Ishikawa (cell line): ENCODE results near the gene SPATA32.

ENCODE experiments used
- CEBPB ChIP-seq: IDR thresholded peaks from 2 replicates; pipeline ENCODE4 v1.6.1; 2012
- CREB1 ChIP-seq: IDR thresholded peaks from 2 replicates; pipeline ENCODE4 v1.6.1; 2012; ENCODE audit warnings: low read depth
- EGR1 ChIP-seq: IDR thresholded peaks from 2 replicates; pipeline ENCODE4 v1.6.1; 2012
- EP300 ChIP-seq: IDR thresholded peaks from 2 replicates; pipeline ENCODE4 v1.6.1; 2012; ENCODE audit warnings: borderline replicate concordance
- FOXM1 ChIP-seq: IDR thresholded peaks from 2 replicates; pipeline ENCODE4 v1.6.1; 2012; ENCODE audit warnings: low read depth, borderline replicate concordance
- NFIC ChIP-seq: IDR thresholded peaks from 2 replicates; pipeline ENCODE4 v1.6.1; 2012
- RAD21 ChIP-seq: IDR thresholded peaks from 2 replicates; pipeline ENCODE4 v1.6.1; 2012; ENCODE audit warnings: low read depth
- TAF1 ChIP-seq: IDR thresholded peaks from 2 replicates; pipeline ENCODE4 v1.6.1; 2012; ENCODE audit warnings: low read depth, mild to moderate bottlenecking
- TCF12 ChIP-seq: IDR thresholded peaks from 2 replicates; pipeline ENCODE4 v1.6.1; 2012; ENCODE audit warnings: low read depth
- TEAD4 ChIP-seq: IDR thresholded peaks from 2 replicates; pipeline ENCODE4 v1.6.1; 2012
- YY1 ChIP-seq: IDR thresholded peaks from 2 replicates; pipeline ENCODE4 v1.6.1; 2012; ENCODE audit warnings: low read depth
- ZBTB7A ChIP-seq: IDR thresholded peaks from 2 replicates; pipeline ENCODE4 v1.6.1; 2012; ENCODE audit warnings: low read depth
- TF ChIP-seq, protein P1 (sequence below): IDR thresholded peaks from 2 replicates; pipeline ENCODE4 v1.6.1; 2012
- TF ChIP-seq, protein P2 (sequence below): IDR thresholded peaks from 2 replicates; pipeline ENCODE4 v1.6.1; 2012
- TF ChIP-seq, protein P3 (sequence below): IDR thresholded peaks from 2 replicates; pipeline ENCODE4 v1.6.1; 2012; ENCODE audit warnings: low read depth, mild to moderate bottlenecking

The SPATA32 gene

DNA sequence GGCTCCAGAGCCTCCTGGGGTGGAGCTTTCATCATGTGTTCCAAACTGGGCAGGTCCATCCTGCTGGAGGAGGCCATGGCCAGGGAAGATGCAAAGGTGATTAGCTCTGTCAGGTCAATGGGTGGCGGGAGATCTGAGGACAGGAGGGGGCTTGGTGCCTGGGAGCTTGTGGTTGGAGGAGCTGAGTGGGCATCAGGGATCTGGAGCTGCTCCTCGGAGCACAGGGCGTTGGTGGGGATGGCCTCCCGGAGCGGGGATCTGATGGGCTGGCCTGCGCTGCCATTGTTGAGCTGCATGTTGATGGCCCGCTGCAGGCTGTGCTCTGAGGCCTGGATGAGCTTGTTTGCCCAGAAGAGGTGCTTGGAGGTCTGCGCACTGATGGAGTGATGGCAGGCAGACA is 6.5 kb downstream of the SPATA32 start:
- no peak for TF ChIP-seq TAF1

DNA sequence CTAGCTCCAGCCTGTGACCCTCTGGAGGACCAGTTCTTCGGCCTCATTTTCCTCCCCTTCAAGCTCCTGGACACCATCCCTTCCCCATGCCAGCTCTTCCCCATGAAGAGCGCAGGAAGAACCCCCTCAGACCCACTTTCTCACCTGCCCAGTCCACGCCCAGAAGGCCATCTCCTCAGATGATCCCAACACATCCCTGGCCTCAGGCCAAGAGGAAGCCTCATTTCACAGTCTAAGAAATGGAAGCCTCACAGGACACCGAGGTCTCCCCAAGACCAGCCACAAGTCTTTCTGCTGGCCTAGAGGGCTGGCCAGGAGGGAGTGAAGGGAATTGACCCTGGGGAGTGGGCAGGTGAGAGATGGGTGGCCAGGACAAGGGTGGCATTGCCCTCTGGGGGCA is 8.0 kb downstream of the SPATA32 start:
- TF ChIP-seq FOXM1 (no peak), CREB1 (no peak), TEAD4 (no peak), EGR1 (no peak), NFIC (no peak), TAF1 (no peak)
- TF ChIP-seq, protein P1, sequence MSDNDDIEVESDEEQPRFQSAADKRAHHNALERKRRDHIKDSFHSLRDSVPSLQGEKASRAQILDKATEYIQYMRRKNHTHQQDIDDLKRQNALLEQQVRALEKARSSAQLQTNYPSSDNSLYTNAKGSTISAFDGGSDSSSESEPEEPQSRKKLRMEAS: no peak

DNA sequence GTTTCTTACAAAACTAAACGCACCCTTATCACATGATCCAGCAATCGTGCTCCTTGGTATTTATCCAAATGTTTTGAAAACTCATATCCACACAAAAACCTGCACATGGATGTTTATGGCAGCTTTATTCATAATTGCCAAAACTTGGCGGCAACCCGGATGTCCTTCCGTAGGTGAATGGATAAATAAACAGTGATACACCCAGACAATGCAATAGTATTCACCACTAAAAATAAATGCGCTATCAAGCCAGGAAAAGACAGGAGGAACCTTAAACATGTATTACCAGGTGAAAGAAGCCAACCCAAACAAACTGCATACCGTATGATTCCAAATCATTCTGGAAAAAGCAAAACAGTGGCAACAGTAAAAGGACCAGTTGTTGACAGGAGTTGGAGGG is 10.0 kb downstream of the SPATA32 start:
- TF ChIP-seq TEAD4 (no peak), ZBTB7A (no peak), FOXM1 (no peak), RAD21 (no peak), NFIC (no peak), TAF1 (no peak), EGR1 (no peak), CREB1 (no peak), EP300 (no peak), CEBPB (no peak), TCF12 (no peak), YY1 (no peak)
- TF ChIP-seq, protein P2, sequence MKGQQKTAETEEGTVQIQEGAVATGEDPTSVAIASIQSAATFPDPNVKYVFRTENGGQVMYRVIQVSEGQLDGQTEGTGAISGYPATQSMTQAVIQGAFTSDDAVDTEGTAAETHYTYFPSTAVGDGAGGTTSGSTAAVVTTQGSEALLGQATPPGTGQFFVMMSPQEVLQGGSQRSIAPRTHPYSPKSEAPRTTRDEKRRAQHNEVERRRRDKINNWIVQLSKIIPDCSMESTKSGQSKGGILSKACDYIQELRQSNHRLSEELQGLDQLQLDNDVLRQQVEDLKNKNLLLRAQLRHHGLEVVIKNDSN: no peak
- TF ChIP-seq, protein P3, sequence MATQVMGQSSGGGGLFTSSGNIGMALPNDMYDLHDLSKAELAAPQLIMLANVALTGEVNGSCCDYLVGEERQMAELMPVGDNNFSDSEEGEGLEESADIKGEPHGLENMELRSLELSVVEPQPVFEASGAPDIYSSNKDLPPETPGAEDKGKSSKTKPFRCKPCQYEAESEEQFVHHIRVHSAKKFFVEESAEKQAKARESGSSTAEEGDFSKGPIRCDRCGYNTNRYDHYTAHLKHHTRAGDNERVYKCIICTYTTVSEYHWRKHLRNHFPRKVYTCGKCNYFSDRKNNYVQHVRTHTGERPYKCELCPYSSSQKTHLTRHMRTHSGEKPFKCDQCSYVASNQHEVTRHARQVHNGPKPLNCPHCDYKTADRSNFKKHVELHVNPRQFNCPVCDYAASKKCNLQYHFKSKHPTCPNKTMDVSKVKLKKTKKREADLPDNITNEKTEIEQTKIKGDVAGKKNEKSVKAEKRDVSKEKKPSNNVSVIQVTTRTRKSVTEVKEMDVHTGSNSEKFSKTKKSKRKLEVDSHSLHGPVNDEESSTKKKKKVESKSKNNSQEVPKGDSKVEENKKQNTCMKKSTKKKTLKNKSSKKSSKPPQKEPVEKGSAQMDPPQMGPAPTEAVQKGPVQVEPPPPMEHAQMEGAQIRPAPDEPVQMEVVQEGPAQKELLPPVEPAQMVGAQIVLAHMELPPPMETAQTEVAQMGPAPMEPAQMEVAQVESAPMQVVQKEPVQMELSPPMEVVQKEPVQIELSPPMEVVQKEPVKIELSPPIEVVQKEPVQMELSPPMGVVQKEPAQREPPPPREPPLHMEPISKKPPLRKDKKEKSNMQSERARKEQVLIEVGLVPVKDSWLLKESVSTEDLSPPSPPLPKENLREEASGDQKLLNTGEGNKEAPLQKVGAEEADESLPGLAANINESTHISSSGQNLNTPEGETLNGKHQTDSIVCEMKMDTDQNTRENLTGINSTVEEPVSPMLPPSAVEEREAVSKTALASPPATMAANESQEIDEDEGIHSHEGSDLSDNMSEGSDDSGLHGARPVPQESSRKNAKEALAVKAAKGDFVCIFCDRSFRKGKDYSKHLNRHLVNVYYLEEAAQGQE: no peak
- TF ChIP-seq, protein P1: no peak

DNA sequence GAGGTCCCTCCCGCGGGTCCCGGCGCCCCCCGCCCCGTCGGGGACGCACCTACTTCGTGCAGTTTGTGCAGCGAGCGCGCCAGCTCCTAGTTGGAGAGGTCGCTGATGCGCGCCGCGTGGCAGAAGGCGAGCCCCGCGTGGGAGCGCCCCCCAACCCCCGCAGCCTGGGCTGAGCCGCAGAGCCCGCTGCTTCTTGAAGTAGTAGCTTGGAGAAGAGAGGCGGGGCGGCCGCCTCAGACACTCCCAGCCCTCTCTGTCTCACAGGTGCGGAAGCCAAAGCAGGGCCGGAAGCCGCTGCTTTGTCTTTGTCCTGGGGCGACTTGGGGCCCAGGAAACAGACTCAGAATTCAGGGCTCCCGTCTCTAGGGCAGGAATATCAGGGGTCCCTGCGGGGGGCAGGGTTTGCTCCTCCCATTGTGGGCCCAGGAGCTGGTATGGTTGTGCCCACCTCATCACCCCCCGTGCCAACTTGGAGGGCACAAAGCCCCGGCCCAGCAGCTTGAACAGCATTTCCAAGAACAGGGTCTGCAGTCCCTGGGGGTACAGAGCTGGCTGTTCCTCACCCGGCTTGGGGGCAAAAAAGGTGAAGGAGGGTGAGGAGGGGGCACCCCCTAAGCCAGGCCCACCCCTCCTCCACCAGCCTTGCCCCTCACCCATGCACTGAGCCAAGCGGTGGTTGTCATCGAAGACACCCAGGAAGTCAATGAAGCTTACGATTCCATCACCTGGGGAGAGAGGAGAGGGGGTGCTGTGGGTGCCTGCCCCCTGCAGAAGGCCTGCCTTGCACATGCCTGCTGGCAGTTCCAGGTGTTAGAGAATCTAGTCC is 13.5 kb downstream of the SPATA32 start:
- no peak; the same call in 1 of the 2 replicates for TF ChIP-seq TCF12
- peak; percentile 84 for TF ChIP-seq ZBTB7A
- TF ChIP-seq FOXM1: no peak
- peak; percentile 28; the same call in 1 of the 2 replicates for TF ChIP-seq EGR1
- no peak for TF ChIP-seq YY1
- TF ChIP-seq EP300: no peak
- no peak for TF ChIP-seq CREB1
- no peak for TF ChIP-seq TEAD4
- no peak for TF ChIP-seq NFIC
- TF ChIP-seq CEBPB: no peak
- peak; percentile 31; the same call in 1 of the 2 replicates for TF ChIP-seq TAF1
- no peak for TF ChIP-seq RAD21
- TF ChIP-seq, protein P3: no peak
- TF ChIP-seq, protein P2: no peak
- TF ChIP-seq, protein P1: 0 out of 2 replicates have a peak, but pooled peaks have one; percentile 35

DNA sequence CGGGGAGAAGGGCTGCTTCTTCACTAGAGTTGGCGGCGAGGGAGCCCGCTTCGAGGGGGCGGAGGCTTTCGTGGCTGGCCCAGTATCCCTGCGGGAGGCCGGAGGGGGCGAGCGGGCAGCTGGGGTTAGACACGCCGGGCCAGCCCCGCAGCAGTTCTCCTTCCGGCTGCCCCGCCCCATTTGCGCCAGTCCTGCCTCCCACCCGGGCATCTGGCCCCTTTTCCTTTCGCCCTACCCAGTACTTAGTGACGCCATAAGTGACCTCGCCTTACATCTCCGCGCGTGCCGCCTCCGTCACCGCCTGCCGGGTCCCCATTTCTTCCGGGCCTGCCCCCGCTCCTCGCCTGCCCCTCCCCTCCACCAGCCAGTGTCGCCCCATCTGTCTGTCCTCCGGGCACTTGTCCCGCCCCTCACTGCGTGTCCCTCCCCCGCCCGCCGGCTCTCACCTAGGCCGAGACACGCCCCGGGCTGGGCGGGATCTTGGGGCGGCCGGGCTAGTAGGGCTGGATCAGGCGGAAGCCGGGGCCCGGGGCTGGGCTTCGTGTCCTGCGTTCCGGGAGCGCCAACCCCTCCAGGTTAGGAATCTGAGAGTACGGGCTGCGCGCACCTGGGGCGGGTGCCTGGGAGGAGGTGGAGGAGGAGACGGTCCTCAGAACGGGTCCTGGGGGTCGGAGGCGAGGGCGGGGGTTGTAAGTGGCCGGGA is 14.3 kb downstream of the SPATA32 start:
- TF ChIP-seq, protein P2: peak; percentile 61
- TF ChIP-seq YY1 (no peak; the same call in 1 of the 2 replicates), EGR1 (peak; percentile 62; the same call in 1 of the 2 replicates), RAD21 (no peak), FOXM1 (no peak), TCF12 (no peak; the same call in 1 of the 2 replicates), TAF1 (peak; percentile 63; the same call in 1 of the 2 replicates), TEAD4 (peak; percentile 7), EP300 (0 out of 2 replicates have a peak, but pooled peaks have one; percentile 13), NFIC (peak; percentile 29; the same call in 1 of the 2 replicates), CEBPB (no peak), CREB1 (peak; percentile 98), ZBTB7A (no peak; the same call in 1 of the 2 replicates)
- TF ChIP-seq, protein P1: peak; percentile 81
- TF ChIP-seq, protein P3: 0 out of 2 replicates have a peak, but pooled peaks have one; percentile 11
